ENCODE measurements around the gene MYLK.

DNA sequence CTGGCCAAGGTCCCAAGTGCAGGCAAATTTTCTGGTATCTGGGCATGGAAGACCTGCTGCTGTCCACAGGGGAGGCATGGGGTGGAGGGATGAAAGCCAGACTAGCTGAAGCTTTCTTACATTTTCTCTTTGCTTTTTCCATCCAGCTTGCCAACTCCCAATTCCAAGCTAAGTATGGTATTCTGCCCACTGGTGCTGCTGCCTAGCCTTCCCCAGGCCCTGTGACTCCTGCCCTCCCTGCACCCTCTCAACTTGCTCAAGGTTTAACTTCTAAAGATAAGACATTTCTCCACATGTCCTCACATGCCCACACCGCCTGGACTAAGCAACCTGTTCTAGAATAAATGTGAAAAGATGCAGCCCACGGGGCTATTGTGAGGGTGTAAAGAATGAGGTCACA, 239.8 kb downstream of the MYLK start:
- TF ChIP-seq POLR2A (IDR thresholded peaks at IDR 0.05): no peak
- TF ChIP-seq, protein P1, sequence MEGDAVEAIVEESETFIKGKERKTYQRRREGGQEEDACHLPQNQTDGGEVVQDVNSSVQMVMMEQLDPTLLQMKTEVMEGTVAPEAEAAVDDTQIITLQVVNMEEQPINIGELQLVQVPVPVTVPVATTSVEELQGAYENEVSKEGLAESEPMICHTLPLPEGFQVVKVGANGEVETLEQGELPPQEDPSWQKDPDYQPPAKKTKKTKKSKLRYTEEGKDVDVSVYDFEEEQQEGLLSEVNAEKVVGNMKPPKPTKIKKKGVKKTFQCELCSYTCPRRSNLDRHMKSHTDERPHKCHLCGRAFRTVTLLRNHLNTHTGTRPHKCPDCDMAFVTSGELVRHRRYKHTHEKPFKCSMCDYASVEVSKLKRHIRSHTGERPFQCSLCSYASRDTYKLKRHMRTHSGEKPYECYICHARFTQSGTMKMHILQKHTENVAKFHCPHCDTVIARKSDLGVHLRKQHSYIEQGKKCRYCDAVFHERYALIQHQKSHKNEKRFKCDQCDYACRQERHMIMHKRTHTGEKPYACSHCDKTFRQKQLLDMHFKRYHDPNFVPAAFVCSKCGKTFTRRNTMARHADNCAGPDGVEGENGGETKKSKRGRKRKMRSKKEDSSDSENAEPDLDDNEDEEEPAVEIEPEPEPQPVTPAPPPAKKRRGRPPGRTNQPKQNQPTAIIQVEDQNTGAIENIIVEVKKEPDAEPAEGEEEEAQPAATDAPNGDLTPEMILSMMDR (IDR thresholded peaks at IDR 0.05): no peak
